SK-N-MC (cell line): Measurements from ENCODE around the gene NEK7.

Source experiments
- EZH2 ChIP-seq: fragments of 200-600 bp; sonication (generic); IDR thresholded peaks from one replicate; pipeline ENCODE4 v1.6.1; 2017; ENCODE audit warnings: antibody characterized with exemption
- FOXP2 ChIP-seq: optimal IDR thresholded peaks from 2 replicates; pipeline ENCODE3; 2011; ENCODE audit warnings: mild to moderate bottlenecking, moderate library complexity; ENCODE audit not compliant: insufficient read depth; ENCODE audit errors: extremely low read length, control extremely low read depth
- POLR2AphosphoS5 ChIP-seq: IDR thresholded peaks from 2 replicates; pipeline ENCODE4 v1.6.1; 2012; ENCODE audit warnings: mild to moderate bottlenecking, low read depth, low read length, borderline replicate concordance

GRCh38 chr1:198166900-198167299, 10.1 kb downstream of the NEK7 start:
- TF ChIP-seq EZH2 (no peak), POLR2AphosphoS5 (no peak), FOXP2 (no peak)
